HFF-Myc (cell line): ENCODE data around the gene ENSA.
"Not testable (repeated sequence)": the region's sequence is repeated elsewhere in the genome, so short reads cannot be mapped to it uniquely, and the experiment has no call there.

ENCODE experiments used
- DNase-seq: peaks from one replicate; pipeline ENCODE4 v3.0.0-alpha.2; 2011; ENCODE audit warnings: low read depth; ENCODE audit errors: extremely low read depth
- H3K4me3 ChIP-seq: replicated peaks from 2 replicates; pipeline ENCODE4 v1.5.1; 2011; ENCODE audit warnings: low read depth, mild to moderate bottlenecking, control low read depth, low read length
- CTCF ChIP-seq: IDR thresholded peaks from 2 replicates; pipeline ENCODE4 v1.5.1; 2012; ENCODE audit warnings: mild to moderate bottlenecking, low read depth, low read length, control low read depth; ENCODE audit errors: missing control alignments

The ENSA gene

GRCh38 chr1:150629115-150629928 is at the start of gene ENSA:
Gene ENSA (minus strand): TSS chr1:150629612. CDS start chr1:150629470, 142 bp downstream.
- TF ChIP-seq CTCF: no peak
- H3K4me3 ChIP-seq: peak within 1 kb of the TSS; percentile 71
- peak; percentile 99 for DNase-seq

- DNase-seq: no peak
- no peak overlapping the region for H3K4me3 ChIP-seq
- no peak for TF ChIP-seq CTCF
Measured at GRCh38 chr1:150678988-150679387, 49.6 kb upstream of the ENSA start.

- no peak for TF ChIP-seq CTCF
- no peak overlapping the region for H3K4me3 ChIP-seq
- DNase-seq: no peak
Measured at GRCh38 chr1:150674881-150675280, 45.5 kb upstream of the ENSA start.

- no peak overlapping the region for H3K4me3 ChIP-seq
- no peak for TF ChIP-seq CTCF
- no peak for DNase-seq
Measured at GRCh38 chr1:150663321-150663720, 33.9 kb upstream of the ENSA start.

GRCh38 chr1:150662811-150663210 is 33.4 kb upstream of the ENSA start:
- no peak overlapping the region for H3K4me3 ChIP-seq
- no peak for TF ChIP-seq CTCF
- DNase-seq: no peak

GRCh38 chr1:150661156-150661555 is 31.7 kb upstream of the ENSA start:
- TF ChIP-seq CTCF: no peak
- H3K4me3 ChIP-seq: no peak overlapping the region
- no peak for DNase-seq

- DNase-seq: no peak
- no peak for TF ChIP-seq CTCF
- H3K4me3 ChIP-seq: no peak overlapping the region
Measured at GRCh38 chr1:150660584-150660983, 31.2 kb upstream of the ENSA start.

GRCh38 chr1:150657064-150657463 is 27.7 kb upstream of the ENSA start:
- H3K4me3 ChIP-seq, DNase-seq: not testable (repeated sequence)

- H3K4me3 ChIP-seq, DNase-seq: not testable (repeated sequence)
Measured at GRCh38 chr1:150654635-150655034, 25.2 kb upstream of the ENSA start.
